SIG-M5 treated with dmso at 0.1 percent for 504 hours (cell line): Measurements from ENCODE around the gene LAMTOR4.
"Not testable (repeated sequence)": the region's sequence is repeated elsewhere in the genome, so short reads cannot be mapped to it uniquely, and the experiment has no call there.

Experiments
- DNase-seq: peaks from one replicate; lab custom pipeline; 2025; ENCODE audit not compliant: unreplicated experiment; lab: John Stamatoyannopoulos, UW

The LAMTOR4 gene

GRCh38 chr7:100169147-100169850, 20.6 kb downstream of the LAMTOR4 start:
- no peak for DNase-seq

GRCh38 chr7:100170101-100170897, 21.6 kb downstream of the LAMTOR4 start:
- no peak for DNase-seq

- DNase-seq = no peak
These were observed 22.5 kb downstream of the LAMTOR4 start for GRCh38 chr7:100171087-100171681.

GRCh38 chr7:100171840-100172239, 23.1 kb downstream of the LAMTOR4 start:
- DNase-seq = no peak

- DNase-seq = no peak
These were observed 25.2 kb downstream of the LAMTOR4 start for GRCh38 chr7:100173806-100174495.

- no peak for DNase-seq
These were observed 25.9 kb downstream of the LAMTOR4 start for GRCh38 chr7:100174582-100174981.

- DNase-seq = no peak
These were observed 26.7 kb downstream of the LAMTOR4 start for GRCh38 chr7:100175296-100175935.

- no peak for DNase-seq
These were observed 27.7 kb downstream of the LAMTOR4 start for GRCh38 chr7:100176096-100177044.

GRCh38 chr7:100177045-100178001, 28.6 kb downstream of the LAMTOR4 start, which contains the start of the genes GPC2 and STAG3:
Gene GPC2, minus strand, starts transcription at chr7:100177381. Its CDS starts 182 bp downstream, at chr7:100177199.
Gene STAG3, plus strand, starts transcription at chr7:100177918. Its CDS starts 2,639 bp downstream, at chr7:100180557.
- peak; percentile 91 for DNase-seq

- not testable (repeated sequence) for DNase-seq
These were observed 31.4 kb downstream of the LAMTOR4 start for GRCh38 chr7:100180084-100180483.

- DNase-seq = not testable (repeated sequence)
These were observed 33.9 kb downstream of the LAMTOR4 start for GRCh38 chr7:100182616-100183015.

- not testable (repeated sequence) for DNase-seq
These were observed 34.4 kb downstream of the LAMTOR4 start for GRCh38 chr7:100183090-100183489.

GRCh38 chr7:100185726-100186125, 37.0 kb downstream of the LAMTOR4 start:
- no peak for DNase-seq

GRCh38 chr7:100189061-100189460, 40.3 kb downstream of the LAMTOR4 start:
- no peak for DNase-seq

GRCh38 chr7:100190048-100190711, 41.5 kb downstream of the LAMTOR4 start:
- DNase-seq = peak; percentile 47

GRCh38 chr7:100191775-100192174, 43.1 kb downstream of the LAMTOR4 start:
- DNase-seq = peak; percentile 79

- not testable (repeated sequence) for DNase-seq
These were observed 43.7 kb downstream of the LAMTOR4 start for GRCh38 chr7:100192281-100192862.
